ENCODE results near the gene HNRNPF.

- TF ChIP-seq EZH2 (IDR thresholded peaks at IDR 0.05; ENCODE audit: insufficient read depth, poor library complexity, severe bottlenecking): no peak
- TF ChIP-seq EZH2phosphoT487 (IDR thresholded peaks at IDR 0.05; ENCODE audit: insufficient read depth, low read depth): no peak
These were observed 18.7 kb downstream of the HNRNPF start for GRCh38 chr10:43390333-43390732.
